Breast epithelium (tissue), 4 donors: ENCODE data around the gene CBR1. TPM values are rescaled to one million over a fixed set of nuclear protein-coding genes. Genes with fewer than 3 reads are reported as not detected.

Experiments
- DNase-seq, 2 donors: peaks; one replicate each; pipeline ENCODE4 v3.0.0-alpha.2; 2019; ENCODE audit warnings: low spot score in 2 of 2
- H3K27ac ChIP-seq, 2 donors: fragments of 200-600 bp; sonication (generic) in 1 of 2; one replicate each; pipeline ENCODE4 v1.5.1; 2016 to 2019; ENCODE audit warnings: mild to moderate bottlenecking in 1 of 2
- H3K27me3 ChIP-seq, 2 donors: fragments of 200-600 bp; sonication (generic) in 1 of 2; one replicate each; pipeline versions ENCODE4 v1.5.1 to v1.6.0; 2017 to 2019; ENCODE audit warnings: control low read depth in 1 of 2, mild to moderate bottlenecking in 1 of 2
- H3K36me3 ChIP-seq: fragments of 200-600 bp; one replicate; pipeline ENCODE4 v1.5.1; 2019
- H3K4me1 ChIP-seq, 2 donors: fragments of 200-600 bp; sonication (generic); one replicate each; pipeline ENCODE4 v1.5.1; 2016 to 2019; ENCODE audit warnings: control low read depth in 1 of 2
- H3K4me3 ChIP-seq, 3 donors: fragments of 200-600 bp; sonication (generic); 1 replicate in 2 of 3; 2 replicates in 1 of 3; pipeline ENCODE4 v1.5.1; 2016 to 2019; ENCODE audit warnings: mild to moderate bottlenecking in 3 of 3, moderate library complexity in 2 of 3
- H3K9me3 ChIP-seq, 2 donors: fragments of 200-600 bp; sonication (generic) in 1 of 2; one replicate each; pipeline ENCODE4 v1.5.1; 2016 to 2019; ENCODE audit warnings: control low read depth in 1 of 2
- CTCF ChIP-seq, 3 donors: fragments of 450-650 bp; IDR thresholded peaks; one replicate each; pipeline ENCODE4 v1.5.1; 2016 to 2017; ENCODE audit warnings: antibody characterized with exemption in 3 of 3, mild to moderate bottlenecking in 3 of 3, moderate library complexity in 3 of 3
- POLR2A ChIP-seq: fragments of 450-650 bp; IDR thresholded peaks from one replicate; pipeline ENCODE4 v1.6.1; 2016; ENCODE audit warnings: antibody characterized with exemption, mild to moderate bottlenecking, moderate library complexity
- POLR2AphosphoS5 ChIP-seq, 3 donors: sonication (generic); formaldehyde crosslinking; IDR thresholded peaks; one replicate each; pipeline ENCODE4 v1.6.1; 2017; ENCODE audit warnings: antibody characterized with exemption in 3 of 3
- intact Hi-C: fragments of 100-400 bp; cut with DNase I; formaldehyde crosslinking; loops from one replicate; pipeline ENCODE4 v1.15.1; 2023; ENCODE audit warnings: low total_unique reads
- total RNA-seq, 3 donors: library from RNA; depleted of rRNA; stranded (reverse); fragments of >200 nt; gene quantifications; one replicate each; pipeline ENCODE4 v1.1.0, GENCODE V29; 2016

Gene CBR1
- 100 to 1,000 TPM in 1 of 3 donors, 10 to 100 TPM in 2; 79.5 to 104 (median 85.5) TPM for total RNA-seq

DNA sequence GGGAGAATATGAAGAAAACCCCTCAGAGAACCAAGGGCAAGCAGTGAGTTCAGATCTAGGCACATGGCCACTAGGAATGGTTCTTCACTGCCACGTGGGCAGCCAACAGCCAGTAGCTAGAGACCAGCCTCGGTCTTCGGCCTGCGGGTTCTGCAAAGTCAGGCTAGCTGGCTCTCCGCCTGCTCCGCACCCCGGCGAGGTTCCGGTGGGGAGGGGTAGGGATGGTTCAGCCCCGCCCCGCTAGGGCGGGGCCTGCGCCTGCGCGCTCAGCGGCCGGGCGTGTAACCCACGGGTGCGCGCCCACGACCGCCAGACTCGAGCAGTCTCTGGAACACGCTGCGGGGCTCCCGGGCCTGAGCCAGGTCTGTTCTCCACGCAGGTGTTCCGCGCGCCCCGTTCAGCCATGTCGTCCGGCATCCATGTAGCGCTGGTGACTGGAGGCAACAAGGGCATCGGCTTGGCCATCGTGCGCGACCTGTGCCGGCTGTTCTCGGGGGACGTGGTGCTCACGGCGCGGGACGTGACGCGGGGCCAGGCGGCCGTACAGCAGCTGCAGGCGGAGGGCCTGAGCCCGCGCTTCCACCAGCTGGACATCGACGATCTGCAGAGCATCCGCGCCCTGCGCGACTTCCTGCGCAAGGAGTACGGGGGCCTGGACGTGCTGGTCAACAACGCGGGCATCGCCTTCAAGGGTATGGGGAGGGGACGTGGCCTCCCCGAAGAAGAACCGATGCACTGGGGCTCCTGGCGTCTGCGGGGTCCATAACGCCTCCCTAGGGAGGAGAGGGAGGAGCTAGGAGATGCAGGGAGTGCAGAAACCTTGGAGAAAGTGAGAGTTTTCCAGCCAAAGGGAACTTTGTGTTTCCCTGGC lies at the start of gene CBR1:
Gene CBR1, plus strand, starts transcription at position 312 of the 871 bp plus-strand sequence. Its CDS starts 92 bp downstream, at position 404.
- H3K4me3 ChIP-seq: peak within 1 kb of the TSS; percentile 63 to 84 (median 67)
- H3K27ac ChIP-seq: peak within 1 kb of the TSS; percentile 63 to 80
- TF ChIP-seq CTCF (IDR thresholded peaks at IDR 0.05) (no peak), POLR2A (no peak), POLR2AphosphoS5 (IDR thresholded peaks at IDR 0.05) (peak in 2 of 3 donors; percentile 36 to 67)
- DNase-seq: peak; percentile 83 to 85
- H3K9me3 ChIP-seq: no peaks in the 10 kb centered on the region
- no peaks in the 10 kb centered on the region for H3K27me3 ChIP-seq
- intact Hi-C loops: no loop called here
- H3K36me3 ChIP-seq: no peaks in the 10 kb centered on the region
- H3K4me1 ChIP-seq: peaks cover 0 to 19% of the 10 kb centered on the region in 2 donors

DNA sequence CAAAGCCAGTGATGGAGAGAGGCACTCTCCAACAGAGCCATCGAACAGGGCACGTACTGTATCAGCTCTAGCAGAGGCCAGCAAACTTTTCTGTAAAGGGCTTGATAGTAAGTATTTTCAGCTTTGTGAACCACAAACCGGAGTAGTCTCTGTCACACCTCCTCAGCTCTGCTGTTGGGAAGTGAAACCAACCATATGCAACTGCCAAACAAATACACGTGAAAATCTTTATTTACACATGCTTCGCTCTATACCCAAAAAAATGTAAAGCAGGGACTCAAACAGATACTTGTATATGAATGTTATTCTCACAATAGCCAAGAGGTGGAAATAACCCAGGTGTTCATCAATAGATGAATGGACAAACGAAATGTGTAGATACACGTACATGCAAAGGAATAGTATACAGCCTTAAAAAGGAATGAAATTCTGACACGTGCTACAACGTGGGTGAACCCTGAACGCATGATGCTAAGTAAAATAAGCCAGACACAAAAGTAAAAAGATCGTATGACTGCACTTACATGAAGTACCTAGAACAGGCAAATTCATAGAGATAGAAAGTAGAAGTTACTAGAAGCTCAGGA lies 48.5 kb upstream of the CBR1 start:
- H3K27me3 ChIP-seq: no peaks in the 10 kb centered on the region
- no peak for TF ChIP-seq POLR2A
- no peak for TF ChIP-seq CTCF (IDR thresholded peaks at IDR 0.05)
- TF ChIP-seq POLR2AphosphoS5 (IDR thresholded peaks at IDR 0.05): no peak
- intact Hi-C loops: no loop called here

DNA sequence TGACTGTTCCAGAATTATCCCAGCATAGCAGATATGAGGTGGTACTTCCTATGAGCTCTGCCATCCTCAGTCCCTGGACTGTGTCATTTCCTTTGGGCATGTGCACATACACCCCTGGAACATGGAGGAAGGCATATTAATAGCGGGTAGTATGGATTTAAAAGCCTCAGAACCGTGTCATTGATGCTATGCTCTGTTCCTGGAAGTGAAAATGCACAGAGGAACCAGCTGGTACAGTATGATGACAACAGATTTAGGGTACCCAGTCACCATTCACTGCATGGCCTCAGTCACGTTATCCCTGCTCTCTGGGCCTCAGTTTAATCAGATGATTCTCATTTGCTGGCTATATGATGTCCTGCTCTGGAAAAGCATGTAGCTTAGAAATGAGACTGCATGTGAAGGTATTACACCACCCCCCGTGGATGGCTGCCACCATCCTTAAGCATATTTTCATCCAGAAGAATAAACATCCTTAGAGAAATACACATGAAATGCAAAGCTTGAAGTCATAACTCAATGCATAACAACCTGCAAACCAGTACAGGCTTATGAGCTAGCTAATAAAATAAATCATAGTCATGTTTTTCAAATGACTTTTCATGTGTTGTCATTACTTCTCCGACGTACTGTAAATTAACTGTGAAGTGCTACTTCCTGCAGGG lies 47.3 kb upstream of the CBR1 start:
- no peak for DNase-seq
- Histone ChIP-seq H3K27ac (no peak overlapping the region), H3K36me3 (no peaks in the 10 kb centered on the region), H3K27me3 (no peaks in the 10 kb centered on the region), H3K9me3 (no peaks in the 10 kb centered on the region), H3K4me3 (no peak overlapping the region), H3K4me1 (no peaks in the 10 kb centered on the region)
- intact Hi-C loops: loop anchor here (2.0 kb wide), 1 partner anchor 26 kb away; no protein-coding TSS in a partner anchor
- no peak for TF ChIP-seq POLR2A
- no peak for TF ChIP-seq POLR2AphosphoS5 (IDR thresholded peaks at IDR 0.05)
- TF ChIP-seq CTCF (IDR thresholded peaks at IDR 0.05): no peak

More for the DNA sequence above, 48.5 kb upstream of the CBR1 start:
- H3K27ac ChIP-seq: no peak overlapping the region
- no peaks in the 10 kb centered on the region for H3K9me3 ChIP-seq
- DNase-seq: no peak
- no peaks in the 10 kb centered on the region for H3K4me1 ChIP-seq
- H3K36me3 ChIP-seq: no peaks in the 10 kb centered on the region
- H3K4me3 ChIP-seq: no peak overlapping the region

- Histone ChIP-seq H3K4me3 (no peak overlapping the region), H3K4me1 (no peaks in the 10 kb centered on the region), H3K9me3 (no peaks in the 10 kb centered on the region), H3K27me3 (no peaks in the 10 kb centered on the region), H3K36me3 (no peaks in the 10 kb centered on the region), H3K27ac (no peak overlapping the region)
- TF ChIP-seq CTCF (IDR thresholded peaks at IDR 0.05): no peak
- no peak for TF ChIP-seq POLR2A
- TF ChIP-seq POLR2AphosphoS5 (IDR thresholded peaks at IDR 0.05): no peak
- intact Hi-C loops: loop anchor here (2.0 kb wide), 1 partner anchor 26 kb away; no protein-coding TSS in a partner anchor
- no peak for DNase-seq
Observed at GRCh38 chr21:36023092-36023480, 46.7 kb upstream of the CBR1 start.
